Suprapubic skin (tissue), 3 donors: ENCODE results near the gene HIF1AN.

Experiments
- CTCF ChIP-seq, 2 donors: fragments of 200-600 bp in 1 of 2; fragments of 450-650 bp in 1 of 2; sonication (generic) in 1 of 2; IDR thresholded peaks; one replicate each; pipeline ENCODE4 v1.5.1; 2016 to 2019; ENCODE audit warnings: antibody characterized with exemption in 2 of 2, mild to moderate bottlenecking in 1 of 2, moderate library complexity in 1 of 2
- EP300 ChIP-seq: sonication (generic); formaldehyde crosslinking; IDR thresholded peaks from one replicate; pipeline ENCODE4 v1.6.1; 2017; ENCODE audit warnings: antibody characterized with exemption
- POLR2A ChIP-seq, 2 donors: fragments of 450-650 bp; IDR thresholded peaks; one replicate each; pipeline ENCODE4 v1.6.1; 2017; ENCODE audit warnings: antibody characterized with exemption in 2 of 2, mild to moderate bottlenecking in 2 of 2, moderate library complexity in 2 of 2

- TF ChIP-seq POLR2A (IDR thresholded peaks at IDR 0.05) (no peak), CTCF (IDR thresholded peaks at IDR 0.05) (peak; percentile 45 to 55), EP300 (no peak)
Measured at GRCh38 chr10:100518761-100519241, 16.9 kb upstream of the HIF1AN start.
